Natural killer cell treated with Interleukin-12 subunit alpha and Interleukin-12 subunit beta and Interleukin-15 and Interleukin-18, amount 100 ng/mL, for 72 hours (primary cell): Measurements from ENCODE around the gene ERICH6B. TPM values are rescaled to one million over a fixed set of nuclear protein-coding genes. Genes with fewer than 3 reads are reported as not detected.

Source experiments
- ATAC-seq, 2 donors: fragments of 150-1000 bp; cut with Tn5 transposase in 1 of 2; sonication (Bioruptor Pico), chemical (Tn5 transposase) in 1 of 2; 2 replicates each; pipeline ENCODE4 v1.10.0; 2021
- DNase-seq: peaks from one replicate; pipeline ENCODE4 v3.0.0; 2022; ENCODE audit warnings: low spot score
- H3K27ac Mint-ChIP-seq, 2 donors: 1 replicate in 1 of 2; 2 replicates in 1 of 2; pipeline ENCODE4 v1.8.0; 2022; ENCODE audit warnings: mixed read lengths in 2 of 2, mild to moderate bottlenecking in 1 of 2, moderate library complexity in 1 of 2
- H3K27me3 Mint-ChIP-seq, 2 donors: 1 replicate in 1 of 2; 2 replicates in 1 of 2; pipeline ENCODE4 v1.8.0; 2022; ENCODE audit warnings: mixed read lengths in 2 of 2
- H3K36me3 Mint-ChIP-seq: one replicate; pipeline ENCODE4 v1.8.0; 2022; ENCODE audit warnings: mixed read lengths
- H3K4me1 Mint-ChIP-seq, 2 donors: 1 replicate in 1 of 2; 2 replicates in 1 of 2; pipeline ENCODE4 v1.8.0; 2022; ENCODE audit warnings: low read depth in 2 of 2, mixed read lengths in 2 of 2, mild to moderate bottlenecking in 1 of 2
- H3K4me3 Mint-ChIP-seq: one replicate; pipeline ENCODE4 v1.8.0; 2022; ENCODE audit warnings: mixed read lengths
- H3K9me3 Mint-ChIP-seq: 2 replicates; pipeline ENCODE4 v1.8.0; 2022; ENCODE audit warnings: mixed read lengths
- total RNA-seq, 2 donors: library from RNA; stranded (reverse); gene quantifications; one replicate each; pipeline ENCODE4 v1.2.3, GENCODE V29; 2022

ERICH6B gene
- total RNA-seq, 2 donors from 2014 or later = not detected

GRCh38 chr13:45519493-45519892, 96.0 kb downstream of the ERICH6B start:
- Mint-ChIP-seq H3K4me3 (peak overlapping the region; percentile 67), H3K9me3 (no peaks in the 10 kb centered on the region), H3K4me1 (peaks cover 18 to 33% of the 10 kb centered on the region in 2 donors), H3K27ac (peak overlapping the region; percentile 69 to 83), H3K27me3 (no peaks in the 10 kb centered on the region), H3K36me3 (peaks cover 40% of the 10 kb centered on the region)
- DNase-seq (no peak), ATAC-seq (peak in 1 of 2 donors; percentile 46)

DNA sequence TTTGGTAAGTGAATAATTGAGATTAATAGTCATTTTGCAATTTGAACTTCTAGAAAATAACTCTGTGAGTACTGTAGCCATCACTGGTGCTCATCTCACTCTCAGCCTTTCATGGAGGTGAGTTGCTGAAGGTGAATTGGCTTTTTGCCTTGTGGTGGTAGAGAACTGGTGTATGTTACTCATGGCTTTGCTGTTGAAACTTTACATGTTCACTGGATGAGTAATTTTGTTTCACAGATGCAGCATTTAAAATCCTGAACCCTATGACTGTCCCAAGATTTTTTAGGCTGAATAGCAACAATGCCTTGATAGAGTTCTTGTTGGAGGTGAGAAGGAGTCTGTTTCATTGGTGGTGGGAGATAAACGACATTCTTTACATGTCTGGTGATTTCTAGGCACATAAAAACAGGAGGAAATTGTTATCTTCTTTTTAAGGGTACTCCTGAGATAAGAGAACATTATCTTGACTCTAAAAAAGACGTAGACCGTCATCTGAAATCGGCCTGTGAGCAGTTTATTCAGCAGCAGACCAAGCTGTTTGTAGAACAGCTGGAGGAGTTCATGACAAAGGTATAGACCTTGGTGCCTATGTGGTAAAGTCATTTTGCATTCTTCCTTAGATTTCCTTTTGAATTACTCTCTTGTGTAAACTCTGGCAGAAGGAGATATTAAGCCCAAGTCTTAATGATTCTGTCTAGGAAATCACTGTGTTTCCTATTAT, 96.9 kb downstream of the ERICH6B start:
- Mint-ChIP-seq H3K27ac (peak overlapping the region; percentile 69 to 83), H3K4me3 (peak overlapping the region; percentile 67), H3K9me3 (no peaks in the 10 kb centered on the region), H3K36me3 (peaks cover 40% of the 10 kb centered on the region), H3K27me3 (no peaks in the 10 kb centered on the region), H3K4me1 (peaks cover 18 to 33% of the 10 kb centered on the region in 2 donors)
- DNase-seq (no peak), ATAC-seq (peak; percentile 48 to 79)

DNA sequence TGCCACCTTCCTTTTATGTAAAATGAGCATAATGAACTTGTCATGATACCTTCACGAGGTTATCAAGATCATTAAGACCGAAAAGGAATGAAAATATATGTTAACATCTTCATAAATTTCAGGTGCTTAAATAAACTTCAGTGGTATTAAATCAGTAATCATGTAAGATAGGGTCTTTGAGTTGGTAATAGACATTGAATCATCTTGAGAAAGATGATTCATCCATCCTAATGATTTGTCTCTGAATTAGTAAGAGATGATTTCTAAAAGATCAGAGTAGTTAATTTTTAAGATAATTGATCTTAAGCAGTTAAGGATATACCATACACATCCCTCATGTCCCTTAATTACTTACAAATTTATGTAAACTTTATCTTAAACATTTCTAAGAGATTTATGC, 98.8 kb downstream of the ERICH6B start:
- Mint-ChIP-seq H3K27me3 (no peaks in the 10 kb centered on the region), H3K36me3 (peaks cover 34% of the 10 kb centered on the region), H3K27ac (no peak overlapping the region), H3K4me1 (peaks cover 15 to 34% of the 10 kb centered on the region in 2 donors), H3K9me3 (no peaks in the 10 kb centered on the region), H3K4me3 (no peak overlapping the region)
- DNase-seq (no peak), ATAC-seq (no peak)

DNA sequence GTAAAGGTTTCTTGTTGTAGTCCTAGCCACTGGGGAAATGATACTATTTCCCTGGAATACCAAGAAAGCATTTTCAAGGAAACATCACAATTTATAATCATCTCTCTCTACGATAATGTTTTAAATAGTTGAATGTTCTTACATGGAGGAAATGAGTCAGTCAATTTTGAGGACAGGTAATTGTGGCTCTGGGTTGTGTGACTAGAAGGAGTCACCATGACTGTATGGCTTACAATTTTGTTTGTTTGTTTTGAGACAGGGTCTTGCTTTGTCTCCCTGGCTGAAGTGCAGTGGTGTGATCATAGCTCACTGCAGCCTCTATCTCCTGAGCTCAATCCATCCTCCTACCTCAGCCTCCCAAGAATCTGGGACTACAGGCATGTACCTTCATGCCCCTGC, 103.4 kb downstream of the ERICH6B start:
- no peak for DNase-seq
- peaks cover 0 to 16% of the 10 kb centered on the region in 2 donors for H3K4me1 Mint-ChIP-seq
- H3K36me3 Mint-ChIP-seq = peaks cover 10% of the 10 kb centered on the region
- H3K9me3 Mint-ChIP-seq = no peaks in the 10 kb centered on the region
- H3K27me3 Mint-ChIP-seq = no peaks in the 10 kb centered on the region
- no peak for ATAC-seq
- H3K4me3 Mint-ChIP-seq = no peak overlapping the region
- no peak overlapping the region for H3K27ac Mint-ChIP-seq

GRCh38 chr13:45511310-45512097, 104.0 kb downstream of the ERICH6B start:
- peak; percentile 69 for DNase-seq
- ATAC-seq = peak in 1 of 2 donors; percentile 48
- H3K36me3 Mint-ChIP-seq = peaks cover 11% of the 10 kb centered on the region
- H3K4me1 Mint-ChIP-seq = peaks cover 0 to 14% of the 10 kb centered on the region in 2 donors
- H3K9me3 Mint-ChIP-seq = no peaks in the 10 kb centered on the region
- H3K4me3 Mint-ChIP-seq = no peak overlapping the region
- no peaks in the 10 kb centered on the region for H3K27me3 Mint-ChIP-seq
- H3K27ac Mint-ChIP-seq = no peak overlapping the region

GRCh38 chr13:45510672-45511071, 104.9 kb downstream of the ERICH6B start:
- no peak for ATAC-seq
- DNase-seq = no peak
- Mint-ChIP-seq H3K9me3 (no peaks in the 10 kb centered on the region), H3K4me3 (no peak overlapping the region), H3K27ac (no peak overlapping the region), H3K36me3 (peaks cover 16% of the 10 kb centered on the region), H3K27me3 (no peaks in the 10 kb centered on the region), H3K4me1 (peaks cover 6 to 16% of the 10 kb centered on the region in 2 donors)

- Mint-ChIP-seq H3K36me3 (peaks cover 16% of the 10 kb centered on the region), H3K27me3 (no peaks in the 10 kb centered on the region), H3K4me3 (no peak overlapping the region), H3K27ac (peak overlapping the region in 1 of 2 donors; percentile 18), H3K9me3 (no peaks in the 10 kb centered on the region), H3K4me1 (peaks cover 9 to 14% of the 10 kb centered on the region in 2 donors)
- no peak for ATAC-seq
- no peak for DNase-seq
Measured at GRCh38 chr13:45508776-45509175, 106.8 kb downstream of the ERICH6B start.

DNA sequence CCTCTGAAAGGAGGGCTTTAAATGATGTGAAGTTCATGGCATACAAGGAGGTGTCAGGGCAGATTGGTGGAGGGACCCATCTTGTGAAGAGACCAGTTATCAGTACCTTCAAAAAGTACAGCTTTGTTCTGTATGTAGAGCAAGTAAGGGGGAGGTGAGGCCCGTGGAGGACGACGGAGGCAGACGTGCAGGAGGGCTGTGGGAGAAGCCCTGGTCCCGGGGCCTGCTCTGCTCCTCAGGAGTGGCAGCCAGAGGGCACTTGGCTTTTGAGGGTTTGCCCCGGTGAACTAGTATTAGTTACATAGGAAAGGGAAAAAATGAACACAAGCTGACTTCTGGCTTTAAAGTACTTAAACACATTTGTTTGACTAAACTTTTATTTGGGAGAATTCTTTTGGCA, 108.7 kb downstream of the ERICH6B start:
- Mint-ChIP-seq H3K9me3 (no peaks in the 10 kb centered on the region), H3K4me3 (no peak overlapping the region), H3K4me1 (peaks cover 14 to 19% of the 10 kb centered on the region in 2 donors), H3K27ac (peak overlapping the region in 1 of 2 donors; percentile 11), H3K27me3 (no peaks in the 10 kb centered on the region), H3K36me3 (peaks cover 25% of the 10 kb centered on the region)
- DNase-seq (no peak), ATAC-seq (no peak)

- Mint-ChIP-seq H3K9me3 (no peaks in the 10 kb centered on the region), H3K4me1 (peaks cover 23 to 30% of the 10 kb centered on the region in 2 donors), H3K27me3 (no peaks in the 10 kb centered on the region), H3K27ac (no peak overlapping the region), H3K36me3 (peaks cover 28% of the 10 kb centered on the region), H3K4me3 (no peak overlapping the region)
- no peak for DNase-seq
- ATAC-seq = no peak
Measured at GRCh38 chr13:45503658-45504057, 111.9 kb downstream of the ERICH6B start.

GRCh38 chr13:45501175-45501526, 114.4 kb downstream of the ERICH6B start:
- Mint-ChIP-seq H3K27ac (peak overlapping the region in 1 of 2 donors; percentile 36), H3K4me1 (peaks cover 20 to 27% of the 10 kb centered on the region in 2 donors), H3K9me3 (no peaks in the 10 kb centered on the region), H3K4me3 (no peak overlapping the region), H3K36me3 (peaks cover 37% of the 10 kb centered on the region), H3K27me3 (no peaks in the 10 kb centered on the region)
- DNase-seq (no peak), ATAC-seq (no peak)

DNA sequence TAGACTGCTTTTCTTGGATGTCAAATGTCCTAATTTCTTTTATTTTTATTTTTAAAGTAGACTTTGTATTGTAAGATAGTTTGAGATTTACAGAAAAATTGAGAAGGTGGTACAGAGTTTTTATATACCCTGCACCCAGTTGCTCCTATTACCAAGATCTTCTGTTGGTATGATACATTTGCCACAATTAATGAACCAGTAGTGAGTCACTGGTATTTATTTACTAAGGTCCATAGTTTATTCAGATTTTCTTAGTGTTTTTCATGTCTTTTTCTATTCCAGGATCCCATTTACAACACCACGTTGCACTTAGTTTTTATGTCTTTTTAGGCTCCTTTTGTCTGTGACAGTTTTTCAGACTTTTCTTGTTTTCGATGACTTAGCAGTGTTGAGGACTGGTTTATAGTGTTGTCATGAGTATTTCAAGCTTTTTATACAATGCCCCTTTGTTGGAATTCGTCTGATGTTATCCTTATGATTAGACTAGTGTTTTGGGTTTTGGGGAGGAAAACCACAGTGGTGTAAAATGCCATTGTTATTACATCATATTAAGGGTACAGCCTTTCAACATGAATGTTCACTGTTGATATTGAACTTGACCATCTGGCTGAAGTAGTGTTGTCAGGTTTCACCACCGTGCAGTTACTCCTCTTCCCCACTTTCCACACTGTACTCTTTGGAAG, 114.9 kb downstream of the ERICH6B start:
- Mint-ChIP-seq H3K27ac (peak overlapping the region in 1 of 2 donors; percentile 36), H3K36me3 (peaks cover 34% of the 10 kb centered on the region), H3K9me3 (no peaks in the 10 kb centered on the region), H3K27me3 (no peaks in the 10 kb centered on the region), H3K4me3 (no peak overlapping the region), H3K4me1 (peaks cover 16 to 24% of the 10 kb centered on the region in 2 donors)
- DNase-seq (no peak), ATAC-seq (no peak)

DNA sequence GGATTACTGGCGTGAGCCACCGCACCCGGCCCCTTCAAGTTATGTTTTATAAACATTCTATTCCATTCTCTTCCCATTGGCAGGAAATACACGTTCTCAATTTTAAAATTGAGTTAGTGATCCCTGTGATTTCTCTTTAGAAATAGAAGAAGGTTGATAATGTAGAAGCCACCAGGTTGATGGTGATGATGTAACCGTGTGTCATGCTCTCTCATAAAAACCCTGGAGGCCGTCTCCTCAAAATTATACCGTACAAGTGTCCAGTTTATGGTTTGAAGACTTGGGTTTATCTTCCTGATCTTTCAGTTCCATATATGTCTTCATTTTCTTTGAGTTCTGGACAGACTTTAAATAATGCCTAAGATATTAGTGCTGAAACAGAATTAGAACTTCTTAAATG, 118.6 kb downstream of the ERICH6B start:
- Mint-ChIP-seq H3K27me3 (no peaks in the 10 kb centered on the region), H3K4me1 (peaks cover 12 to 16% of the 10 kb centered on the region in 2 donors), H3K36me3 (peaks cover 25% of the 10 kb centered on the region), H3K9me3 (no peaks in the 10 kb centered on the region), H3K27ac (no peak overlapping the region), H3K4me3 (no peak overlapping the region)
- no peak for DNase-seq
- no peak for ATAC-seq

DNA sequence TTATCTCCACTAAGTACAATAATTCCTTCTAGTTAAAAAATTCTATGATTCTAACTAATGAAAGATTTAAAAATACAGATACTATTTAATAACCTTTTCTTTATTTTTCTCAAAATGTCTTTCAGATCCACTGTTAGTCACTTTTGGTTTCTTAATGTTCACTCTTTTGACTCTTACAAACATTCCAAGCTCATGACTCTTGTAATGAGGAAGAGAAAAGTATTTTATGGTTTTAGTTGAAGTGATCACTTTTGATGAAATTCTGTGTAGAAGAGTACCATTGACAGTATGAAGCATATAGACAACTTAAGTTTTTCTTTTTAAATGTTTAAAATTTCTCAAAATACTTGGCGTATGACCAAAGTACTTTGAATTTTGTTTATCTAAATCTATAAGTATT, 123.0 kb downstream of the ERICH6B start:
- Mint-ChIP-seq H3K27me3 (no peaks in the 10 kb centered on the region), H3K4me3 (no peak overlapping the region), H3K27ac (no peak overlapping the region), H3K9me3 (no peaks in the 10 kb centered on the region), H3K36me3 (peaks cover 14% of the 10 kb centered on the region), H3K4me1 (no peaks in the 10 kb centered on the region)
- DNase-seq (no peak), ATAC-seq (no peak)
